ENCODE data around the gene FASTK. TPM values are rescaled to one million over a fixed set of nuclear protein-coding genes. Genes with fewer than 3 reads are reported as not detected.
A peak's percentile ranks its signal among the peaks of the same experiment; 100 is the strongest.

The FASTK gene
- total RNA-seq, 1 experiment from 2014 or later = 86.4 TPM

GRCh38 chr7:151095123-151095797, 14.7 kb upstream of the FASTK start:
- H3K27ac ChIP-seq (ENCODE audit: low read depth, low read length) = no peak overlapping the region
- H3K9me3 ChIP-seq (ENCODE audit: control insufficient read depth in 1 of 2, insufficient read depth in 1 of 2, low read depth in 1 of 2, low read length in 2 of 2) = no peaks in the 10 kb centered on the region
- intact Hi-C loops (cut with micrococcal nuclease) = no loop called here
- no peak overlapping the region for H2AFZ ChIP-seq (ENCODE audit: low read depth, low read length, poor library complexity, severe bottlenecking)
- no peaks in the 10 kb centered on the region for H3K9me2 ChIP-seq (ENCODE audit: insufficient read depth)
- BruUV-seq (replicated peaks) = no TSS peak
- H3K27me3 ChIP-seq (ENCODE audit: insufficient read depth, low read length) = no peaks in the 10 kb centered on the region
- no peak overlapping the region for H3K4me3 ChIP-seq (replicated peaks in 1 of 2; ENCODE audit: low read depth in 1 of 2, low read length in 2 of 2)
- H3K4me2 ChIP-seq (ENCODE audit: low read length) = no peak overlapping the region
- H3K36me3 ChIP-seq (ENCODE audit: control insufficient read depth in 1 of 2, insufficient read depth in 2 of 2, low read length in 2 of 2) = peaks cover 0 to 14% of the 10 kb centered on the region in 2 experiments; a peak in 1 of 4 replicates
- ChIA-PET POLR2A (no interaction called here), CTCF (interaction anchor here (0.7 kb wide), 1 partner anchor 130 kb away, joined by 4 read pairs; no protein-coding TSS in a partner anchor), RAD21 (ENCODE audit: low non-redundant PET in 1 of 2, low total read pairs in 2 of 2, uncharacterized antibody in 2 of 2, unreplicated experiment in 2 of 2) (no interaction called here)
- TF ChIP-seq CTCF (IDR thresholded peaks at IDR 0.05 in 2 of 3, conservative IDR thresholded peaks at IDR 0.05 in 1 of 3; ENCODE audit: borderline replicate concordance in 1 of 3, insufficient read depth in 1 of 3, low read depth in 2 of 3, low read length in 2 of 3) = 0 out of 6 replicates have a peak, but pooled peaks of 1 of the 3 experiments have one; percentile 9
- TF ChIP-seq ZNF274 (IDR thresholded peaks at IDR 0.05; ENCODE audit: low read depth, low read length) = no peak
- TF ChIP-seq EZH2 (IDR thresholded peaks at IDR 0.05) = no peak
- TF ChIP-seq RAD21 (IDR thresholded peaks at IDR 0.05; ENCODE audit: low read depth) = peak; percentile 26; the same call in 1 of the 2 replicates
- no peak for TF ChIP-seq SP1 (IDR thresholded peaks at IDR 0.05; ENCODE audit: low read depth)
- H3K79me2 ChIP-seq (ENCODE audit: insufficient read depth, low read length) = peaks cover 97% of the 10 kb centered on the region
- DNase-seq (ENCODE audit: low read depth, low spot score) (no peak), ATAC-seq (0 out of 2 replicates have a peak, but pooled peaks have one; percentile 26)
- H3K9ac ChIP-seq (ENCODE audit: low read length) = no peak overlapping the region
- H3K4me1 ChIP-seq (ENCODE audit: control insufficient read depth in 1 of 2, insufficient read depth in 2 of 2, low read length in 2 of 2) = no peaks in the 10 kb centered on the region
- no peaks in the 10 kb centered on the region; the same call in 1 of the 2 replicates for H4K20me1 ChIP-seq (ENCODE audit: insufficient read depth)

- no TSS peak for BruUV-seq (replicated peaks)
- Histone ChIP-seq H3K4me1 (ENCODE audit: control insufficient read depth in 1 of 2, insufficient read depth in 2 of 2, low read length in 2 of 2) (no peaks in the 10 kb centered on the region), H2AFZ (ENCODE audit: low read depth, low read length, poor library complexity, severe bottlenecking) (no peak overlapping the region), H3K4me2 (ENCODE audit: low read length) (no peak overlapping the region), H3K9me3 (ENCODE audit: control insufficient read depth in 1 of 2, insufficient read depth in 1 of 2, low read depth in 1 of 2, low read length in 2 of 2) (no peaks in the 10 kb centered on the region), H3K79me2 (ENCODE audit: insufficient read depth, low read length) (peaks cover 97% of the 10 kb centered on the region), H3K27me3 (ENCODE audit: insufficient read depth, low read length) (no peaks in the 10 kb centered on the region), H3K27ac (ENCODE audit: low read depth, low read length) (no peak overlapping the region), H4K20me1 (ENCODE audit: insufficient read depth) (no peaks in the 10 kb centered on the region; the same call in 1 of the 2 replicates), H3K36me3 (ENCODE audit: control insufficient read depth in 1 of 2, insufficient read depth in 2 of 2, low read length in 2 of 2) (peaks cover 0 to 16% of the 10 kb centered on the region in 2 experiments; a peak in 1 of 4 replicates), H3K9me2 (ENCODE audit: insufficient read depth) (no peaks in the 10 kb centered on the region), H3K4me3 (replicated peaks in 1 of 2; ENCODE audit: low read depth in 1 of 2, low read length in 2 of 2) (no peak overlapping the region), H3K9ac (ENCODE audit: low read length) (no peak overlapping the region)
- no peak for DNase-seq (ENCODE audit: low read depth, low spot score)
- intact Hi-C loops (cut with micrococcal nuclease) = no loop called here
- ChIA-PET RAD21 (ENCODE audit: low non-redundant PET in 1 of 2, low total read pairs in 2 of 2, uncharacterized antibody in 2 of 2, unreplicated experiment in 2 of 2) (no interaction called here), POLR2A (interaction anchor here (1.7 kb wide), 1 partner anchor 15 kb away, joined by 4 read pairs; no protein-coding TSS in a partner anchor), CTCF (interaction anchor here (0.7 kb wide), 1 partner anchor 130 kb away, joined by 4 read pairs; no protein-coding TSS in a partner anchor)
- no peak for ATAC-seq
- TF ChIP-seq RAD21 (IDR thresholded peaks at IDR 0.05; ENCODE audit: low read depth) (no peak), POLR2A (IDR thresholded peaks at IDR 0.05; ENCODE audit: borderline replicate concordance, extremely low read depth, insufficient read depth, insufficient read length) (no peak), POLR2AphosphoS5 (IDR thresholded peaks at IDR 0.05; ENCODE audit: low read depth, low read length) (no peak), ATF3 (IDR thresholded peaks at IDR 0.05) (no peak), CEBPB (IDR thresholded peaks at IDR 0.05; ENCODE audit: low read depth) (no peak), FOSL1 (IDR thresholded peaks at IDR 0.05; ENCODE audit: low read depth) (no peak), CBX3 (IDR thresholded peaks at IDR 0.05; ENCODE audit: low read depth) (no peak), ZBTB33 (IDR thresholded peaks at IDR 0.05; ENCODE audit: extremely low read depth, insufficient replicate concordance, low read length) (no peak), EZH2 (IDR thresholded peaks at IDR 0.05) (no peak)
Observed at GRCh38 chr7:151094675-151095074, 14.1 kb upstream of the FASTK start.

Measured in HCT116 (cell line).